GM19023 (cell line): ENCODE data around the gene STK32B.
"Not testable (repeated sequence)": the region's sequence is repeated elsewhere in the genome, so short reads cannot be mapped to it uniquely, and the experiment has no call there.

ENCODE experiments used
- ATAC-seq: cut with Tn5 transposase; IDR thresholded peaks from one replicate; pipeline ENCODE4 v1.9.1; 2021; ENCODE audit warnings: mild to moderate bottlenecking, moderate library complexity; ENCODE audit not compliant: unreplicated experiment

STK32B gene

GRCh38 chr4:5423670-5424069 is 372.4 kb downstream of the STK32B start:
- ATAC-seq: no peak

GRCh38 chr4:5424211-5424610 is 372.9 kb downstream of the STK32B start:
- no peak for ATAC-seq

GRCh38 chr4:5424901-5425300 is 373.6 kb downstream of the STK32B start:
- ATAC-seq: no peak

GRCh38 chr4:5429747-5430146 is 378.5 kb downstream of the STK32B start:
- no peak for ATAC-seq

- no peak for ATAC-seq
Observed at GRCh38 chr4:5433196-5433595, 381.9 kb downstream of the STK32B start.

- no peak for ATAC-seq
Observed at GRCh38 chr4:5435201-5435600, 383.9 kb downstream of the STK32B start.

- ATAC-seq: no peak
Observed at GRCh38 chr4:5435823-5436222, 384.5 kb downstream of the STK32B start.

- not testable (repeated sequence) for ATAC-seq
Observed at GRCh38 chr4:5443976-5444802, 392.9 kb downstream of the STK32B start.

- ATAC-seq: no peak
Observed at GRCh38 chr4:5444918-5445517, 393.7 kb downstream of the STK32B start.

- ATAC-seq: no peak
Observed at GRCh38 chr4:5446595-5447226, 395.4 kb downstream of the STK32B start.

GRCh38 chr4:5447755-5448154 is 396.5 kb downstream of the STK32B start:
- ATAC-seq: no peak

GRCh38 chr4:5448221-5448620 is 396.9 kb downstream of the STK32B start:
- ATAC-seq: no peak

- ATAC-seq: no peak
Observed at GRCh38 chr4:5451243-5451642, 400.0 kb downstream of the STK32B start.

GRCh38 chr4:5452156-5452555 is 400.9 kb downstream of the STK32B start:
- no peak for ATAC-seq

GRCh38 chr4:5455003-5455585 is 403.8 kb downstream of the STK32B start:
- no peak for ATAC-seq

- no peak for ATAC-seq
Observed at GRCh38 chr4:5456296-5456845, 405.1 kb downstream of the STK32B start.

GRCh38 chr4:5458676-5459075 is 407.4 kb downstream of the STK32B start:
- no peak for ATAC-seq

GRCh38 chr4:5459236-5459635 is 408.0 kb downstream of the STK32B start:
- ATAC-seq: no peak

- no peak for ATAC-seq
Observed at GRCh38 chr4:5460106-5460801, 409.0 kb downstream of the STK32B start.

GRCh38 chr4:5461477-5461876 is 410.2 kb downstream of the STK32B start:
- no peak for ATAC-seq
